Neural progenitor cell (in vitro differentiated cells): ENCODE measurements around the gene SCAP.

Experiments used
- CTCF ChIP-seq: fragments of 200-600 bp; sonication (generic); IDR thresholded peaks from 2 replicates; pipeline ENCODE4 v1.5.1; 2017; ENCODE audit warnings: antibody characterized with exemption, mild to moderate bottlenecking
- EZH2 ChIP-seq: fragments of 200-600 bp; sonication (generic); IDR thresholded peaks from 2 replicates; pipeline ENCODE4 v1.6.1; 2017; ENCODE audit warnings: antibody characterized with exemption, mild to moderate bottlenecking, moderate library complexity

- TF ChIP-seq EZH2, result no peak
- TF ChIP-seq CTCF, result no peak
Observed at GRCh38 chr3:47523310-47524073, 47.8 kb upstream of the SCAP start.
